ENCODE results near the gene PIGQ.

PIGQ gene

DNA sequence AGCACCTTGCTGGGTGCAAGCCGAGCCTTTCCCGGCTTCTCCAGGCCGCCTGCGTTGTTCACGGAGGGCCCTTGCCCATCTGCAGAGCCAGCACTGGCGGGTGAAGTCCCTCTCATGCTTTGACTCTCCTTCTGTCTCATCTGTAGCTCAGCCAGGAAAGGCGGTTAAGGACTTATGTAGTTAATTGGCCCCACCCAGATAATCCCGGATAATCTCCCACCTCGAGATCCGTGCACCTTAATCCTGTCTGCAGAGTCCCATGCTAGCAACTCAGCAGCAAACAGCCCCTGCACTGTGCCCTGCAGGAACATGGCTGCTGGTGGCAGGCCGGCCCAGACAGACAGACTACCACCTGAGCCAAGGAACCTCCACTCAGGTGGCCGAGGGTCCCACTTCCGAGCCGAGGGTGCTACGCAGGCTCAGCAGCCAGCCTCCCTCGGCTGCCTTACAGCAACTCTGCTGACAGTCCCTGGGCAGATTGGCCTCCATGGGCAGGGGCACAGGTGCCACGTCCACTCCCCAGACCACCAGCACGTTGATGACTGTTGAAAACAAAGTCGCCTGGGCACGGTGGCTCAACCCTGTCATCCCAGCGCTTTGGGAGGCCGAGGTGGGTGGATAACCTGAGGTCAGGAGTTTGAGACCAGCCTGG is 37.0 kb downstream of the PIGQ start:
- no peak for DNase-seq (ENCODE audit: low spot score)

DNA sequence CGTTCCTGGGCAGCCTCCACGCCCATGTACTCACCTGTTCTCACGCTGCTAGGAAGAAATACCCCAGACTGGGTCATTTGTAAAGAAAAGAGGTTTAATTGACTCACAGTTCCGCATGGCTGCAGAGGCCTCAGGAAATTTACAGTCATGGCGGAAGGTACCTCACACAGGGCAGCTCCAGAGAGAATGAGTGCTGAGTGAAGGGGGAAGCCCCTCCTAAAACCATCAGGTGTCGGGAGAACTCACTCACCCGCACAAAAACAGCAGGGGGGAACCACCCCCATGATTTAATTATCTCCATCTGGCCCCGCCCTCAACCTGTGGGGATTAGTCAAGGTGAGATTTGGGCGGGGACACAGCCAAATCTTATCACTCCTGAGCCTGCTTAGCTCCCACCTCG is 38.3 kb downstream of the PIGQ start:
- DNase-seq (ENCODE audit: low spot score), result no peak

DNA sequence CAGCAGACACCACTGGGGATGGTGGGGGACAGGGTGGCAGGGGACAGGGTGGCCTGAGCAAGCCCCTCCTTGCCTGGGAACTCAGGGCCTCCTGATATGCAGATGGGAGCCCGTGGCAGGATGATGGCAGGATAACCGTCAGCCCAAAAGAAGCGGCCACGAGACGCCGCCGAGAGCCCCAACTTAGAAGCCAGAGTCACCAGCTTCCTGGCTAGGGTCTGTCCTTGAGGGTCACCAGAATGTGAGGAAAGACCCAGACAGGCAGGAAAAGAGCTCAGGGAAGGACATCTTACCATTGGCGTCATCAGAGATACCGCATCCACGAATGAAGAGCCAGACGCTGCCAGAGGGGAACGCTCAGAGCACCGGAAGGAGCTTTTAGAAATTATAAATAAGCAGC is 39.5 kb downstream of the PIGQ start:
- DNase-seq (ENCODE audit: low spot score), result no peak

DNA sequence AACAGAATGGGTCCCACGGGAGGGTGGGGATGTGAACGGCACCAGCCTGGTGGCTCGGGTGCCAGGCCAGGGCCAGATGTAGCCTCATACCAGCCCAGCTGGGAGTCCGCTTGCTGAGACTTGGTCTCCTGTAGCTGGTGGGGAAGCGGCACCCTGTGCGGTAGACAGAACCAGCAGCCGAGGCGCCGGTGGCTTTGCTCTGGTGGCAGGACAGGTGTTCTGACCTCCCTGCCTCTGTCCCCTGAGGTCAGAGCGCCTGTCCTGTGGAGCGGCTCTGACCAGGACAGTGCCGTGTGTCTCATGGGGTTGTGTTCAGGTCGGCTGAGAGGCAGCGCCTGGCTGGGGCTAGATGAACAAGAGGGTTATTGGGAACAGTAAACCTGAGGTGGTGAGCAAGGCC is 40.2 kb downstream of the PIGQ start:
- DNase-seq (ENCODE audit: low spot score), result no peak

DNA sequence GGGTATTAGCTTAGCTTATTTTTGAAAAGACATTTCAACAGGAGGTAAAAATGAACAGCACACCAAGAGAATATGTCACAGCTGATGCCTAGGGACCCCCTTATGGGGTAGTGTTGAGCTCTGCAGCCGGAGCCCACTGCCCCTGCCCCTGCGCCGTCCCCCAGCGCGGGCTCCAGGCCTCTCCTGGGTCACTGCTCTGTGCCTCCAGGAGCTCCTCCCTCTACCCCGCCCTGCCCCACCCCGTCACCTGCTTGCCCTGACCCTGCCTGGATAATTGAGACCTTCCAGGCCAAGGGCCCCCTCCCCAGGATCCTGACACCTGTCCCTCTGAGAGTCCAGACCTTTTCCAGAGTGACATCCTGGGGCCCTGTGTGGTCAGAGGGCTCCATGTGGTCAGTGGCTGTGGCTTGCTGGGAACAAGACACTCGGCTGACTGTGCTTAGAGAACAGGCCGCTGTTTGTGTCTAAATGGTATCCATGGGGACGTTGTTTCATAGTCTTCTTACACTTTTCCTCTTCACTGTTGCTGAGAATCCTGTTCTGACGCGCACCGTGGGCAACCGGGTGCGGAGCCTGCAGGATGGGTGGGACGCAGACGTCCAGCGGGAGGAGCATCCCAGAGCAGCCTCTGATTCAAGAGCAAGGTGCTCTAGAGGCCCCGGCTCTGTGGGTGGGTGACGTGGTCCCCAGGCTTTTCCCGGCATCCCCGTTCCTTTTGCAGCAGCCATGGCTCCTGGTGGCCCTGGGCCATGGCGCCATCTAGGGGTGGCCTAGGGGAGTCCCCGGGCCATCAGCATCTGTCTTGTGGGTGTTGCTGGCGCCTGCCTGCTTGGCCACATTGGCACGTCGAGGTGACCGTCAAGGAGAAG is 41.0 kb downstream of the PIGQ start:
- peak; percentile 59 for DNase-seq (ENCODE audit: low spot score)

DNA sequence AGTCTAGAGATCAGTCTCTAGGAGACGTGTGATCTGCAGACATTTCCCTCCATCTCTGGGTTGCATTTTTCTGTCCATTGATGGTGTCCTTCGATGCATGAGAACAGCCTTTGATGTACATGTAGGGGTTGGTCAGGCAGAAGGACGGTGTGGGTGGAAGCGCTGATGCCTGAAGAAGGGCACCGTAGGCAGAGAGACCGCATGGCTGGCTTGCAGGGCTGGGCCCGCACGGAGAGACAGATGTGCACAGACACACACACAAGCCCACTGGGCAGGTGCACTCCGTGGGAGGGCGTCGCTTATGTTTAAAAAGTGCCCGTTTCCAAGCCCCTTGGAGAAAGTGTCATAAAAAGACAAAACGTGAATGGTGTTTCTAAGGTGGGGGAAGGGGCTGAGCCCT is 45.4 kb downstream of the PIGQ start:
- no peak for DNase-seq (ENCODE audit: low spot score)

DNA sequence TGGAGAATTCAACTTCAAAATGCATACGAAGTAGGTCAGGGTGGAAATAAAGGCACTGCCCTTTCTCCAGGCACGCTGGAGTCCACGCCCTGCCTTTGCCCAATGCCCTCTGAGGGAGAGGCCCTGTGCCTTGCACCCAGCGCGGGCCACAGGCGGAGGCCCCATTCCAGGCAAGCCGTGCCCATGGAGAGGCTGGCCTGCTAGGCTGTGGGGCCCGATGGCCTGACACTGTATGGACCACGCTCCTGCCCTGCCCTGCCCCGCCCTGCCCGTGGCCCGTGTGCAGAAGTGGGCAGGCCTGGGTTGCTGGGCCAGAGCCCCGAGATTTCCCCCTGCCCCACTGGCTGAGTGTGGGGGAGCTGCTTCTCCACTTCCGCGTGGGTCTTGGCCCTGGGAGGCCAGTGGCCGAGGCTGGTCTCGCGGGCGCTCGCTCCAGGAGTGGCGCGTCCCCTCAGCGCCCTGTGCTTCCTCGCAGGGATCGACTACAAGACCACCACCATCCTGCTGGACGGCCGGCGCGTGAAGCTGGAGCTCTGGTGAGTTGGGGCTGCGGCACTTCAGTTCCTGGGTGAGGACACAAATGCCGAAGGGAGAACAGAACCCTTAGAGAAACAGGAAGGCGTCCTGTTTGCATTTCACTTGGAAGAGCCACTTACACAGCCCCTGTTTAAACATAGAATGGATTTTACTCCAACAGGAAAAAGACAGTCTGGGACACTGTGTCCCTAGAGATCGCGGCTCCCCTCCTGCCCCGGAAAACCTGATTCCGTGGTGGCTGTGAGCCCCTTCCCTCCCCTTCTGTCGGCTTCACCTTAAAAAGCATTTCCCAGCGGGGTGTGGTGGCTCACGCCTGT is 47.2 kb downstream of the PIGQ start:
- DNase-seq (ENCODE audit: low spot score), result no peak

DNA sequence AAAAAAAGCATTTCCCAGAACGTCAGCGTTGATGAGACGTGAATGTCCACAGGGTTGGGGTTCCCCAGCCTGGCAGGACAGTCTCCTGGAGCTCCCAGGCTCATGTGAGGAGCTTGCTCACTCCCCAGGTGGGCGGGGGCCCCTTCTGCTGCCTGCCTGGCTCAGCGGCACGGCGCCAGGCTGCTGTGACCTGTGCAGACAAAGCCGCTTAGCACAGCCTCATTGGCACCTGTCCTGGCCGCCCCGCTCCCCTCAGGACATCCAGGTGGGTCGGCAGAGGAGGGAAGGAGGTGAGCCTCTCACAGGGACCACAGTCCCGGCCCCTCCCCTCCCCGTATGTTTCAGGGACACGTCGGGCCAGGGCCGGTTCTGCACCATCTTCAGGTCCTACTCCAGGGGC is 48.1 kb downstream of the PIGQ start:
- DNase-seq (ENCODE audit: low spot score), result no peak

DNA sequence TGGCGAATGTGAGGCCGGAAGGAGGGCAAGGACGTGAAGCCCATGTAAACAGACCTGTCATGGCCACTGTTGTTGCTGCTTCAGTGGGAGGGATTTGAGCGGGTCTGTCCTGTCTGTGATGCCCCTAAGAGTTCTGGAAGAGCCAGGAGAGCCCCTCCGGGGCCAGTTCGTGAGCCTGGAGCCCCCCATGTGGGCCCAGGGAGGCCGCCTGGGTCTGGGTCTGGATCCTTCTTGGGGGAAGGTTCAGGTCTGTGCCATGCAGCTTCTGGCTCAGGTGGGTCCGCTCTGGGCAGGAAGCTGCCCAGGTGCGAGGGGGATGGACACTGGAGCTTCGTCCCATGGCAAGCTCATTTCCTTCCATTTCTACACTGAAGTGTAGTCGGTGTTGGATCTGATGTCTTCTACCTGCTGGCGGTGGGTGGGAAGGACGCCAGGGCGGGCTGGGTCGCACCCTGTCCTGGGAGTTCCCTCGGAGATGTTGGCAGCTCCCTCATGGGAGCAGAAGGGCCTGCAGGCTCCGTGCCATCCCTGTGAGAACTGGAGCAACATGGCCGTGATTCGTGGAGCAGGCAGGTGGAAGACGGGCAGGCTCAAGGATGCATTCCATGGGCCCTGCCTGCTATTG is 49.8 kb downstream of the PIGQ start:
- no peak for DNase-seq (ENCODE audit: low spot score)

DNA sequence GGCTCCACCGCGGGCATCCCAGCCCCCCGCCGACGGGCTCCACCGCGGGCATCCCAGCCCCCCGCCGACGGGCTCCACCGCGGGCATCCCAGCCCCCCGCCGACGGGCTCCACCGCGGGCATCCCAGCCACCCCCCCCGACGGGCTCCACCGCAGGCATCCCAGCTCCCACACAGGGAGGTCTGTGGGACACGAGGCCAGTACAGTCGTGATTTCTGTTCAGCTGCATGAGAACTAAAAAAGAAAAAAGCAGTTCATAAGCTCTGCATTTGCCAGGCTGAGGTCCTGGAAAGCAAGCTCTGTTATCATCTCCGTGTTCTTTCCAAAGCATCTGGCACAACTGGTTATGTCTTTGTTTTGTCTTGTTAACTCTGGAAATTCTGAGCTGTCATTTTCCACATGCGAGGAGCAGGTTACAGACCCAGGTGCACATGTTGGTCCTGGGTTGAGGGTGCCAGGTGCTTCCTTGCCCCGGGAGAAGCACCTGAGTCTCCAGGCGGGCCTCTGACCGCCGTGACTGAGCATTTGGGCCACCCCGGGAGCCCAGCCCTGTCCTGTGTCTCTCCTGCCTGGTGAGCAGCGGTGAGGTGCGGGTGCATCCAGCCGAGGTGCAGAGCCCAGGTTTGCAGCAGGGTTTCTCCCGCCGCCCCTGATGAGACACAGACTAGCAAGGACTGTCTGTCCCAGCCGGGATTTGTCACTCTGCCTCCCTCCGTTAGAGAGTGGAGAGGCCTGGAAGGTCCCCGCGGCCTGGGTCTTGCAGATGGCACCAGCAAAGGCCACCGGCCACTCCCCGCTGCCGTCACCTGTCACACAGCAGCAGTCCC is 51.1 kb downstream of the PIGQ start:
- no peak for DNase-seq (ENCODE audit: low spot score)

DNA sequence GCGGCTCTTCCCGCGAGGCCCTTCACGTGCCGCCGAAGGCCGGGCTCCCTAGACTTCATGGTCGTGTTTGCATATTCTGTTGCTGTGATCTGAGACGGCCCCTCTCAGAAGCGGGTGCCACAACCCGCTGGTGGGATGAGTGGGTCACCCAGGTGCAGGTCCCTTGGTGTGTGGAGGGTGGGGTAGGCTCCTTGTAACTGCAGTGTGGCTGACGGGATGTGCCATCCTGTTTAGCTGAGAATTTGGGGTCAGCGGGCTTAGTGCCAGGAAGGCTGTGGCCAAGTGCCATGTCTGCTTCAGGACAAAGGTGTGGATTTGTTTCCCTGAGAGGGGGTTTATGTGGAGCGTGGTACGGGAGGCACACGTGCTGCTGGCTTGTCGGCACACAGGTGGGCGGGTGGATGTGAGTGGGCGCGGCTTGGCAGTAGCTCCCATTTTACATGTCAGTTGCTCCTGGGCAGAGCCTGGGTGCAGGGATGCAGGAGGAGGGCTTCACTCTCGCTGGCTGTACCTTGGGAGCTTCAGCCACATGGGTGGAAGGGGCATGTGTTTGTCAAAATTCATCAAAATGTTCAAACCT is 51.8 kb downstream of the PIGQ start:
- DNase-seq (ENCODE audit: low spot score), result no peak

DNA sequence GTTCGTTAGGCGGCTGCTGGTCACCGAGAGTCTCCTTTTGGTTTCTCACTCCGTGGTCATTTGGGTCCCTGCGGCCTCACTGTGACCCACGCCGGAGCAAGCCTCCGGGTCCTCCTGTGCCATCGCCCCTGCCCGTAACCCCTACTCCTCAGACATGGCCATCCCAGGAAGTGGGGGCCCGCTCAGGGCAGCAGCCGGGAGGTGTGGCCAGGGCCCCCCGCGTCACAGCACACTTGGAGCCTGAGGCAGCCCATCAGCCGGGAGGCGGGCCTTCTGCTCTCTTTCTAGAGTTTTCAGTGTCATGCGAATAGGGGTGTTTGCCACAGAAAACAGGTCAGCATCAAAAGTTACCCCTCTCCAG is 53.1 kb downstream of the PIGQ start:
- DNase-seq (ENCODE audit: low spot score), result no peak

DNA sequence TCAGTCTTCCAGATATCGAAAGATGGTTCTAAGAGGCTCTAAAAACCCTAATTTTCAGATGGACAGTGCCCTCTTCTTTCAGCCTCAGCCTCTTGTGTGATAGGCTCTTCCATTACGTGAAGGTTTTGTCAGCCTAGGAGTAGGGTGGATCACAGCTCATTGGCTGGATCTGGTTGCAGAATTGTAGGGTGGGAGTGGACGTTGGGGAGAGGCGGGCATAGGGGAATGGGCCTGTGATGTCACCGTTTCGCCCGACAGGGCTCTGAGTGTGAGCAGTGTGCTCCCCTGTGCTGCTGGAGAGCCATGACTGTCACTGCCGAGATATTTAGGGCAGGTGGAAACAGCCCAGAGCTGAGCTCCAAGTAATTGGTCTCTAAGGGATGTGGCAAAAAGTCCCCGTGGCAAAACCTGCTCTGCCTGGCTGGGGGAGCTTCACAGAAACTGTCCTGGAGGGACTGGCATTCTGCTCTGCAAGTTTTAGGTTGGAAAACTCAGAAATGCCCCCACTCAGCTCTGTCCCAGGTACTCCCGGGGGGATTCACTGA is 54.8 kb downstream of the PIGQ start:
- no peak for DNase-seq (ENCODE audit: low spot score)

DNA sequence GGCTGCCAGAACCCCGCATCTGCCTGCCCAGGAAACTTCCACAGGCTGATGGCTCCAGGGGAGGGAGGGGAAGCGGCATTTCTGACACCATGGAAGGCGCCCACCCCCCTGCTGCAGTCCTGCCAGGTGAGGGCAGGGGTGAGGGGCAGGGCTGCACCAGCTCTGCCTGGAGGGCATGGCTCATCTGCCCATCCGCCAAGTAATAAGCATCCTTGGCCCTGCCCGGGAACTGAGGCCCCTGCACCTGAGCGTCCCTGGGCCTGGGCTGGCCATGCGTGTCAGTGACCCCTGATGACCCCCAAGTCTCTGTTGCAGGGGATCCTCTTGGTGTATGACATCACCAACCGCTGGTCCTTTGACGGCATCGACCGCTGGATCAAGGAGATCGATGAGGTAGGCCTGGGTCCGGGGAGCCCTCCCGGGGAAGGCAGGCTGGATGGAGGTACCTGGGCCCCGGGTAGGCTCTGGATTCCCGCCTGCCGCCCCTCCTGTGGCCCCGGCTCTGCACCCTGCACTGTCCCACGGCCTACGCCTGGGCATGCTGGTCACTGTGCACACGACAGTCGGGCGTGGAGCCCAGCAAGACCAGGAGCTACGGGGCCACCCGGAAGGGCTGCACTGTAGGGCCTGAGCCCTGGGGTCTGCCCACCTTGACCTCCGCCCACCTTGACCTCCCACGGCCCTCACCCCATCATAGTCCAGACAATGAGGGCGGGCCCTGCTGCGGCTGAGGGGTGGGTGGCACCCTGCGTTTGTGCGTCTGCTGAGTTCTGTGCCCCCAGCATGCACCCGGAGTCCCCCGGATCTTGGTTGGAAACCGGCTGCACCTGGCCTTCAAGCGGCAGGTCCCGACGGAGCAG is 55.6 kb downstream of the PIGQ start:
- no peak for DNase-seq (ENCODE audit: low spot score)

DNA sequence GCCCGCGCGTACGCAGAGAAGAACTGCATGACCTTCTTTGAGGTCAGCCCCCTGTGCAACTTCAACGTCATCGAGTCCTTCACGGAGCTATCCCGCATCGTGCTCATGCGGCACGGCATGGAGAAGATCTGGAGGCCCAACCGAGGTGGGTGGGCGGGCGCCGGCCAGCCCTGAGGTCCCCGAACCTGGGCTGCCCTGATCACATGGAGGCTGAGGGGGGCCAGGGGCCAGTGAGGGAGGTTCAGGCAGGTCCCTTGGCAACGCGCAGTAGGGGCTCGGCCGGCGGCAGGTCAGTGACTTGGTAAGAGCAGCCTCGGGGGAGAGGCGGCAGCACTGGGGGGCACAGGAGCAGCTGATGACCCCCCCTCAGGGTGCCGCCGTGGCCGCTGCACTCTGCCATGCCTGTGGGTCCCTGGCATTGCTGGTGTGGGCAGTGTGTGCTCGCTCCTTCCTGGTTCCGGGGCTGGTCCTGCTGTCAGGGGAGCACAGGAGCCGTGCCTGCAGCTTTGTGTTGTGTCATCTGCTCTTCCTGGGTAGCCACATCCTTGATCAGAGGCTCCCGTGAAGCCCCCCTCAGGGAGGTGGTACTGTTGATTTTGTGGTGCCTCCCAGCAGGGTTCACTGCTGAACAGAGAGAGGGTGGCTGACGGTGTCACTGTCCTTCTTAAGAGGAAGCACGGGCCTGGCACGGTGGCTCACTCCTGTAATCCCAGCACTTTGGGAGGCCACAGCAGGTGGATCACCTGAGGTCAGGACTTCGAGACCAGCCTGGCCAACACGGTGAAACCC is 56.4 kb downstream of the PIGQ start:
- no peak for DNase-seq (ENCODE audit: low spot score)

DNA sequence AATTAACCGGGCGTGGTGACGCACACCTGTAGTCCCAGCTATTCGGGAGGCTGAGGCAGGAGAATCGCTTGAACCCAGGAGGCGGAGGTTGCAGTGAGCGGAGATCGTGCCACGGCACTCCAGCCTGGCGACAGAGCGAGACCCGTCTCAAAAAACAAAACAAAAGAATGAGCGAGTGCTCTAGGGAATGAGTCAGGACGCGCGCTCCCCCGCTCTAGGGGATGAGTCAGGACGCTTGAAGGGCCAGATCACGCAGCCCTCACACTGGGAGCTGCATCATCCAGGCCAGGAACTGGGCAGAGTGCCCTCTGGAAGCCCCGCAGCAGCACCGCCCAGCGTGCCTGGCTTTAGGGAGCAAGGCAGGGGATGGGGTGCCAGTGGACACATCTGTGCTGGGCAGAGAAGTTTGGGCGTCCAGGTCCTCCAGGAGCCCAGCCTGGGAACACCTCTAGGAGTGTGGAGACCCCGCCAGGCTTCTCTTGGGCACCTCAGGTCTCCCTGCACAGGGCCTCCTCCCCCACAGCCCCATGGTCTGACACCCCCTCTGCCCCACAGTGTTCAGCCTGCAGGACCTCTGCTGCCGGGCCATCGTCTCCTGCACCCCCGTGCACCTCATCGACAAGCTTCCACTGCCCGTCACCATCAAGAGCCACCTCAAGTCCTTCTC is 57.2 kb downstream of the PIGQ start:
- DNase-seq (ENCODE audit: low spot score), result no peak

DNA sequence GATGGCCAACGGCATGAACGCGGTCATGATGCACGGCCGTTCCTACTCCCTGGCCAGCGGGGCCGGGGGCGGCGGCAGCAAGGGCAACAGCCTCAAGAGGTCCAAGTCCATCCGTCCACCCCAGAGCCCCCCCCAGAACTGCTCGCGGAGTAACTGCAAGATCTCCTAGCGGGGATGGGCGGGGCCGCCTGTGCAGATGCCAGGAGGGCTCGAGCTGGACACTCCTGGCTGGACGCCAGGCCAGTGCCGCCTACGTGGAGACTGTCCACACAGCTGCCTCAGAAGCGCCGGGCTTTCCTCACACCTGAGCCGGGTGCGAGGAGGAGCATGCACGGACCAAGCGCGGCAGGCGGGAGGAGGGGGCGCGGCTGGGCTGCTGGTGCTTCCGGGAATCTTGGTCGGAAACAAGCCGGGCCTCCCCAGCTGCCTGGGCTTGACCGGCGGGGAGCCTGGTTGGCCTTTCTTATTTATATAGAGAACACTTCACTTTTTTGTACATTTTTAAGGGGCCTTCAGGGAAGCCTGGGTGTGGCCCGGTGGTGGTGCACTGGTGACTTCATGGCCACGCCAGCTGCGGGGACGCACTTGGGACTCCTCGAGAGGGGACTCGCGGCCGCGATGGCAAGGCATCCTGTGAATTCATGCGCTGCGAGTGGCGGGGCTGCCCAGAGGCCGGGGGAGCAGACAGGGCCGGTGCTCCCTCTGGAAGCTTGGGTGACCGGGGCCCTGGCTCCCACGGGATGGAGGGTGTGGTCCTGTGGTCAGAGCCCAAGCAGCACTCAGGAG is 57.9 kb downstream of the PIGQ start:
- no peak for DNase-seq (ENCODE audit: low spot score)
